ENCODE measurements around the gene DPF3.
"Not testable (repeated sequence)": the region's sequence is repeated elsewhere in the genome, so short reads cannot be mapped to it uniquely, and the experiment has no call there.

The DPF3 gene

GRCh38 chr14:72878746-72879145 is 15.2 kb downstream of the DPF3 start:
- DNase-seq = no peak

- no peak for DNase-seq
Measured at GRCh38 chr14:72876710-72877063, 17.2 kb downstream of the DPF3 start.

- DNase-seq = no peak
Measured at GRCh38 chr14:72876005-72876709, 17.7 kb downstream of the DPF3 start.

GRCh38 chr14:72870878-72871277 is 23.0 kb downstream of the DPF3 start:
- not testable (repeated sequence) for DNase-seq

DNA sequence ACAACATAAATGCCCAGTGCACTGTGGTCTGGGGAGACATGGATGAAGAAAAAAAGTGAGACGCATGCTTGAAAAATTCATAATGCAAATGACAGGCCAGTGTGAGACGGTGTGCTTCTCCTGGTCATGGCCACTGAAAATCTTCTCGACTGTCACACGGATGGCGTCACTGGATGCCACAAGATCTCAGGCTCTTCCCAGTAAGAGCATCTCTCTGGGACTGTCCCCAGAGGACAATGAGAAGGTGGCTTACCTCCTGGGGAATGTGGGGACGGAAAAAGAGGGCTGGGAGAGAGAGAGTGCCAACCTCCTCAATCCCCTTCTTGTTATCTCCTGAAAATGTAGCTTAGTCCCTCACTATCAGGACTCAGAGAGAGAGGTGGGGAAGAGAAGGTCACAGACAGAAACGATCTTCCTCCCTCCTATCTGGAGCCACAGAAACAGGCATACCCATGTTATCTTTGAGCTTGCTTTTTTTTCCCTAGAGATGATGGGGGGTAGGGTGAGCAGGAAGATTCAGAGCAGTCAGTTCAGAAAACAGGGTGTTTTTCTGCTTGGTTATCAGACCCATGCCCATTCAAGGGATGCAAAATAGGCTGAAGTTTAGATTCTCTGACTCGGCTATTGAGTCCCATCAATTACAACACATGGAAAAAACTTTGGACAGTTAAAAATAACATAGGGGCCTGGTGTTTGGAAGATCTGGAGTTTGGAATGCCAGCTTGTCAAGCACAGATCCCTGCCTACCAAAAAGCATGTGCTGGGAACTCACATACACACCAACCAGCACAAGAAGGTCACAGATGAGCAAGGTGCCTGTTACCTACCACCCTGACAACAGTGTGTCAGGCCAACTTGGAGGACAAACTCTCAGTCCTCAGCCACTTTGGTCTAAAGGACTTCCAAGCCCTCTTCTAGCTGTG is 24.2 kb downstream of the DPF3 start:
- no peak for DNase-seq

- DNase-seq = no peak
Measured at GRCh38 chr14:72868500-72868899, 25.4 kb downstream of the DPF3 start.

DNA sequence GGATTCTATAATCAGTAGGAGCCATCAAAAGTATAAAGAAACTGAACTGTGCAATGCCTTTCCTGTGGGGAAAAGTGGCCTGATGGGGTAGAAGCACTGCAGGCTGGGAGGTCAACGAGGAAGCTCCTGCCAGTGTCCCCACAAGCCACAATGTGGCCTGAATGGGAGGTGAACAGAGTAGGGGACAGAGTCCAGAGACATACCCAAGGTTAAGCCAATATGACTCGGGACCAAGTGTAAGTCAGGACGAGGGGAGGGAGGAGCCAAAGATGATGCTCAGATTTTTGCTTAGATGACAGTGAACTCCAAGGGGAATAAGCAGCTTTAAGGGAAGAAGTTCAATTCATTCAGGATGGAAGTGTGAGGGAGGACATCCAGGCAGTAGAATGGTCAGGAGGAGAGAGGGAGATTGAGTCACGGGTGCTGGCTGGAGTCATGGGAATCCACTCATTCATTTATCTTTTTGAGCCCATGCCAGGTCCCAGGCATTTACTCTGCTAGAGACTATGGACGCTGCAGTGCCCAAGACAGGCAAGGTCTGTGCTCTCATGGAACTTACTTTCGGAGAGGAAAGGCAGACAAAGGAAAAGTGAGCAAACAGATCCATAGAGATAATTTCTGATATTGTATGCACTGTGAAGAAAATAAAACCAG is 29.1 kb downstream of the DPF3 start:
- no peak for DNase-seq

GRCh38 chr14:72863216-72864006 is 30.5 kb downstream of the DPF3 start:
- DNase-seq = no peak

DNA sequence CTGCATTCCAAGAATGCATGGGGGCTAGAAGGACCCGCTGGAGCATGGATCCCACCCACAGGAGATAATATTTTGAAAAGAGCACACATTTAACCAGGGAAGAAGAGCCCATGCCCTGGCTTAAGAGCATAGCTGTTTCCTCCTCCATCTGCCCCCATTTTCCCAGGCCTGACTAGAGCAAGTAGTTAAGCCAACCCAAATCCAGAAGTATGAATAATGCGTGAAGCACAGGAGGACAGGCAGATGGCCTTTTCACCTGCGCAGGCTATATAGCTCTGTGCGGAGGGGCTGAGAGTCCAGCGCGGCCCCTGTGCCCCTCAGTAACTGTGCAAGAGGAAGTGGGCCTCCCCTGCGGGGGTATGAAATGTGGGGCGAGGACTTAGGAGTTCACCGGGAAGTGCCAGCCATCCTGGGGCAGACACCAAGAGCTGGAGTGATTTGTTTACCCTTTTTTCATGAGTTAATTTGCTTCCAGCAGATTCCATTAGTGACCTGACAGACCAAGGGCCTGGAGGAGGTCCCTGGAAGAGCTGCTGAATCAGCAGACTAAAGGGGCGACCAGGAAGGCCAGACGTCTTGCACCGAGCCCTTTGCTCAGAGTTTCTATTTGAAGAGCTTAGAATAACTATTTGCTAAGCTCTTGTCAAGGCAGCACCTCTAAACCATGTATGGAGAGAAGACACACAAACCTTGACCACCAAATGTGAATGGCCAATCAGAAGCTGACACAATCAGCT is 37.2 kb downstream of the DPF3 start:
- no peak for DNase-seq

GRCh38 chr14:72855913-72856312 is 38.0 kb downstream of the DPF3 start:
- DNase-seq = no peak

DNA sequence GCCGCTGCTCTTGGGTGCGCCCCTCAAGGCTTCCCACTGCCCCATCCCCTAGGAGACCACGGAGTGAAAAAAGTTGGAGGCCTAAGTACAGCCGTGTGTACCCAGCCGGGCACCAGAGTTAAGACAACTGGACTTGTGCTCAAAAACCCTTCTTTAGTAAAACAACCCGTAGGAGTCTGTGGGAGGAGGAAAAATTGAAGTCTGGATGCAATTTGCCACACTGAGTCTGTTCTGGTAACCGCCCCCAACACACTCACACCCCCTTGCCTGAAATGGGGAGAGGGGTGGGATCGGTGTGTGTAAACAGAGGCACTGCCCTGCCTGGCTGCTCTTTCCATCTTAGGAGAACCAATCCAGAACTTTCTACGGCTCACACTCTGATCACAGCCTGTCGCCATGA is 41.7 kb downstream of the DPF3 start:
- no peak for DNase-seq

GRCh38 chr14:72851635-72852034 is 42.3 kb downstream of the DPF3 start:
- no peak for DNase-seq

DNA sequence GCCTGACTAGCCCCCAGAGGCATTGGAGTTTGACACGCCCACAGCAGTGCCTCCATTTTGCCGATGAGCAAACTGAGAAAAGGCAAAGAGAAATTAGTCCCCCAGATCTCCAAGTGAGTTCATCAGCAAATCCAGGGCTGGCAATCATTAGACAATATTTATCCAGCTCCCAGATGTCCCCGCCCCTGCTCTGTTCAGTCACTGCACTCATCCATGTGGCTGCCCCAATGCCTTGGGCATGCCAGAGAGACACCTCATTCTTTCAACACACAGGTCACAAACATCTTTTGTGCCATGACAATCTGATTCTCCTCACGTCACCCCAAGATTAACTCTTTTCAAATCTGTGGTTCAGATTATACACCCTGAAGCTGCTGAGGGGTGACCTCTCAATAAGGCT is 43.5 kb downstream of the DPF3 start:
- DNase-seq = no peak

- DNase-seq = no peak
Measured at GRCh38 chr14:72849222-72849621, 44.7 kb downstream of the DPF3 start.

GRCh38 chr14:72847721-72848120 is 46.2 kb downstream of the DPF3 start:
- DNase-seq = no peak

DNA sequence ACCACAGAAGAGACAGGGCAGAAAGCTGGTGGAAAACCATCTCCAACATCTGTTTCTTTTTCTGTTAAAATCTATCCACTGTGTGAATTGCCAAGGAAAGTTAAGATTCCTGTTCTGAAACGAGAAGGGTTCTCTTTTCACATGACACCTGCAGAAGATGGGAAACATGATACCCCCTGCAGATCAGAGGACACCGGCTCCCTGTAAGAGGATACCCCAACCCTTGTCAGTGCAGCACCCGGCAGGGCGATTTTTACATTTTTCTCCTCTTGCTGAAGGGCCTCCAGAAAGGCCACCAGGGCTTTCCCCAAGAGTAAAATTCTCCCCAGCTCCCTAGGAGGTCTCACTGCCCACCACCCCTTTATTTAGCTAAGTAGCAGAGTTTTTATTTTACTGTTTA is 48.2 kb downstream of the DPF3 start:
- DNase-seq = no peak

GRCh38 chr14:72845196-72845595 is 48.7 kb downstream of the DPF3 start:
- no peak for DNase-seq

DNA sequence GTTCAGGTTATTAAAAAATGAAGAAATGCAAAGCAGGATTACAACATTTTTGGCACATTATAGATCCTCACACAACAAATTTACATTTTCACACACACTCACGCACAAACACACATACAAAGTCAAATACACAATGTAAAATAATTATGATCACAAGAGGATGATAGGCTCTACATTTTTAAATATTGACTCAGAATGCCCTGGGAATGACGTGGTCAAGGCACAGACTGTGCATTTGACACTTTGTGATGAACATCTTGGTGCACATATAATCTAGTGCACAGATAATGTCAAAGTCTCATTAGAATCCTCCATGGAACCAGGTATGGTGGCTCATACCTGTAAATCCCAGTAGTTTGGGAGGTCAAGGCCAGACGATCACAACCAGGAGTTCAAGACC is 49.4 kb downstream of the DPF3 start:
- no peak for DNase-seq

DNA sequence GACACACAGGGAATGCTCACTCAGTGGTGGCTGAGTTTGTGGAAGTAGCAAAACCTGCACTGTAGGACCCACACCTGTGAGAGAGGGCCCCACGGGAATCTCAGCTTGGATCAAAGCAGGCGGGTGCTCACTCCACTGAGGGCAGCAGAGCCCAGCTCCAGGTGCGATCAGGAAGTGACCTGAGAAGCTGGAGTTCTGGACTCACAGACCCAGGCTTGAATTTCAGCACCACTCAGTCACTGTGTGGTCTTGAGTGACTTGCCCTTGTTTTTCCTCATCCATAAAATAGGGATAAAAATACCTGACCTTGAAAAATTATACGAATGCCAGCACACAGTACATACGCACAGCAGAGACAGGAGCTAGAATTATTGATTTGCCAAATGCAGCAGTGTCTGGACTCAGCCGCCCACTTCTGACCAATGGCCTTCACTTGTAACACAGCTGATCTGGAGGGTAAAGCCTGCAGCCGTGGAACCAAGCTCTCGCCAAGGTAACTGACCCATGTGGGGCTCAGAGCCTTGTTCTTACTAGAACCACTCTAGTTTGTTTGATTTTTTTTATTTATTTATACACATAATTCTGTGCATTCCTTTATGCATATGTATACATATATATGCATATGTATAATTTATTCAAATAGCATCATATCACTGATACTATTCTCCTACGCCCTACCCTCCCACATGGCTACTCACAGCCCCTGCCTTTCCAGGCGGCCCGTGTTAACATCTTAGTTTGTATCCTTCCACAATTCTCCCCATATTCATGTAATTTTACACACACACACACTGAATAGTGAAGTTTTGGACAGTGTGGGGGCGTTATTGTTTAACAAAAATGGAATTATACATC is 53.9 kb downstream of the DPF3 start:
- DNase-seq = no peak

DNA sequence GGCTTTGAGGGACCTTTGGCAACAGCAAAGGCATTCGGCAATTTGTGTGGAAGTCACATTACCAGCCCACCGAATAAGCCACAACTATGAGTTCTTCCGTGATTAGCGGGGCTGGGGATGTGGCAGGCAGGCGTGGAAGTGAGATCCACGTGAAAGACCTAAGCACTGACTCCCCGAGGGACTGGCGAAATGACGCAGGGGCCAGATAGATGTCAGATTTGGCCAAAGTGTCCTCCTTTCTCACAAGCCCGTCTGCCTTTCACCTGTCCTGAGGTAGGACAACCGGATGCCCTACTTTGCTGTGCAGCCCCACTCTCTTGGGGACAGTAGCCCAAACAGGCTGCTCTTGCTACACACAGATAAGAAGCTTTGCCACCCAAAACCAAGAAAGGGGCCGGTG is 54.5 kb downstream of the DPF3 start:
- DNase-seq = no peak

DNA sequence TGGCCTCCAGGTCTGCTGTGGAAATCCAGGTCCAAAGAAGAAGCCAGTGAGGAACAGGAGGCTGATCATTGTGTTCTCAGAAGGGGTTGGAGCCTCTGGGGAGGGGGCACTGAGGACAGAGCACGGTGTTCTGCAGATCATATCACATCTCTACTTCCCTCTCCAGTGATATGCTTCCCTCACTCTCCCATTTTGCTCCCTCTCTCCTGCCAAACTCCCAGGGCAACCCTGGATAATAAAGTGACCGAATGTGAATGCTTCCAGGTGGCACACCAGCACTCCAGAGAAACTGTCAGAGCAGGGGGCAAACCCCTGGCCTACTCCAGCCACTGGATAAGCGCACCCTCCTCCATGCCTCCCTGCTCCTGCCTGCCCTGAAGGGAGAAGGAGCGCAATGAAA is 57.8 kb downstream of the DPF3 start:
- no peak for DNase-seq

Measured in GOT3 (cell line).